ENCODE measurements around the gene GPRC5C.
"Not testable (repeated sequence)": the region's sequence is repeated elsewhere in the genome, so short reads cannot be mapped to it uniquely, and the experiment has no call there.

Gene GPRC5C

GRCh38 chr17:74431568-74432423, at the start of gene GPRC5C:
TSS of gene GPRC5C (plus strand) at chr17:74432088. CDS start at chr17:74439777, 7,689 bp downstream.
- DNase-seq (ENCODE audit: low spot score) = no peak

- no peak for DNase-seq (ENCODE audit: low spot score)
These were observed 48.7 kb upstream of the GPRC5C start for GRCh38 chr17:74383141-74383540.

GRCh38 chr17:74385201-74385600, 46.7 kb upstream of the GPRC5C start:
- no peak for DNase-seq (ENCODE audit: low spot score)

- no peak for DNase-seq (ENCODE audit: low spot score)
These were observed 45.5 kb upstream of the GPRC5C start for GRCh38 chr17:74386386-74386785.

- DNase-seq (ENCODE audit: low spot score) = no peak
These were observed 44.3 kb upstream of the GPRC5C start for GRCh38 chr17:74387365-74388218.

- no peak for DNase-seq (ENCODE audit: low spot score)
These were observed 42.7 kb upstream of the GPRC5C start for GRCh38 chr17:74389084-74389753.

GRCh38 chr17:74389937-74390679, 41.8 kb upstream of the GPRC5C start:
- no peak for DNase-seq (ENCODE audit: low spot score)

- DNase-seq (ENCODE audit: low spot score) = no peak
These were observed 40.9 kb upstream of the GPRC5C start for GRCh38 chr17:74390680-74391653.

GRCh38 chr17:74391771-74392170, 40.1 kb upstream of the GPRC5C start:
- DNase-seq (ENCODE audit: low spot score) = no peak

GRCh38 chr17:74392848-74393247, 39.0 kb upstream of the GPRC5C start:
- no peak for DNase-seq (ENCODE audit: low spot score)

GRCh38 chr17:74393346-74393942, 38.4 kb upstream of the GPRC5C start:
- no peak for DNase-seq (ENCODE audit: low spot score)

GRCh38 chr17:74394275-74394950, 37.5 kb upstream of the GPRC5C start:
- DNase-seq (ENCODE audit: low spot score) = no peak

- DNase-seq (ENCODE audit: low spot score) = no peak
These were observed 36.9 kb upstream of the GPRC5C start for GRCh38 chr17:74394977-74395376.

GRCh38 chr17:74396567-74396966, 35.3 kb upstream of the GPRC5C start:
- no peak for DNase-seq (ENCODE audit: low spot score)

GRCh38 chr17:74402048-74402447, 29.8 kb upstream of the GPRC5C start:
- no peak for DNase-seq (ENCODE audit: low spot score)

- no peak for DNase-seq (ENCODE audit: low spot score)
These were observed 28.3 kb upstream of the GPRC5C start for GRCh38 chr17:74403512-74404137.

- DNase-seq (ENCODE audit: low spot score) = no peak
These were observed 27.7 kb upstream of the GPRC5C start for GRCh38 chr17:74404218-74404617.

- no peak for DNase-seq (ENCODE audit: low spot score)
These were observed 27.1 kb upstream of the GPRC5C start for GRCh38 chr17:74404789-74405188.

GRCh38 chr17:74405311-74405710, 26.6 kb upstream of the GPRC5C start:
- not testable (repeated sequence) for DNase-seq (ENCODE audit: low spot score)

Measured in globus pallidus (tissue), 1 donor.